ENCODE results near the gene FHIP1A.

- TF ChIP-seq EZH2phosphoT487 (IDR thresholded peaks at IDR 0.05; ENCODE audit: insufficient read depth, low read depth) (no peak), EZH2 (IDR thresholded peaks at IDR 0.05; ENCODE audit: insufficient read depth, poor library complexity, severe bottlenecking) (no peak)
Observed at GRCh38 chr4:151403656-151404055, 5.3 kb upstream of the FHIP1A start.

Measured in GM23248 (cell line).